ENCODE data around the gene PBXIP1.

DNA sequence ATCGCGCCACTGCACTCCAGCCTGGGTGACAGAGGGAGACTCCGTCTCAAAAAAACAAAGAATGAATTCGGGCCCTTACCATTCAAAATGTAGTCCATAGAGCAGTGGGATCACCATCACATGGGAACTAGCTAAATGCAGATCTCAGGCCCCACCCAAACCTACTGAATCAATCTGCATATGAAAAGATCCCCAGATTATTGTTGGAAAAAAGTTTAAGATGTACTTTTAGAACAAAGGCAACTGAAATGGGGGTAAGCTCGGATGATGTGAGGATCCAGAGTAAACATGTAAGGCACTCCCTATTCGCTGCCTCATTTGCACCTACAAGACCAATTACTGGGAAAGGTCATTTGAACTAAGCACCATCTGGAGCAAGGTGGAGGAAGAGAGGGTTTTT, 26.4 kb upstream of the PBXIP1 start:
- TF ChIP-seq, protein P1, sequence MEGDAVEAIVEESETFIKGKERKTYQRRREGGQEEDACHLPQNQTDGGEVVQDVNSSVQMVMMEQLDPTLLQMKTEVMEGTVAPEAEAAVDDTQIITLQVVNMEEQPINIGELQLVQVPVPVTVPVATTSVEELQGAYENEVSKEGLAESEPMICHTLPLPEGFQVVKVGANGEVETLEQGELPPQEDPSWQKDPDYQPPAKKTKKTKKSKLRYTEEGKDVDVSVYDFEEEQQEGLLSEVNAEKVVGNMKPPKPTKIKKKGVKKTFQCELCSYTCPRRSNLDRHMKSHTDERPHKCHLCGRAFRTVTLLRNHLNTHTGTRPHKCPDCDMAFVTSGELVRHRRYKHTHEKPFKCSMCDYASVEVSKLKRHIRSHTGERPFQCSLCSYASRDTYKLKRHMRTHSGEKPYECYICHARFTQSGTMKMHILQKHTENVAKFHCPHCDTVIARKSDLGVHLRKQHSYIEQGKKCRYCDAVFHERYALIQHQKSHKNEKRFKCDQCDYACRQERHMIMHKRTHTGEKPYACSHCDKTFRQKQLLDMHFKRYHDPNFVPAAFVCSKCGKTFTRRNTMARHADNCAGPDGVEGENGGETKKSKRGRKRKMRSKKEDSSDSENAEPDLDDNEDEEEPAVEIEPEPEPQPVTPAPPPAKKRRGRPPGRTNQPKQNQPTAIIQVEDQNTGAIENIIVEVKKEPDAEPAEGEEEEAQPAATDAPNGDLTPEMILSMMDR (optimal IDR thresholded peaks at IDR 0.05 in 1 of 3, IDR thresholded peaks at IDR 0.05 in 1 of 3, conservative IDR thresholded peaks at IDR 0.05 in 1 of 3; ENCODE audit: extremely low read depth in 1 of 3, insufficient read depth in 2 of 3, low read length in 3 of 3), result no peak
- no peak for TF ChIP-seq EZH2 (IDR thresholded peaks at IDR 0.05; ENCODE audit: low read length)
